H9 (cell line): ENCODE data around the gene BCAR1. TPM values are rescaled to one million over a fixed set of nuclear protein-coding genes. Genes with fewer than 3 reads are reported as not detected.

Source experiments
- DNase-seq: peaks from one replicate; pipeline ENCODE4 v3.0.0-alpha.2; 2017
- H2AFZ ChIP-seq: one replicate; pipeline ENCODE4 v1.6.1; 2013; ENCODE audit warnings: mild to moderate bottlenecking, low read length, control low read depth, moderate library complexity
- H2AK5ac ChIP-seq: 2 replicates; pipeline ENCODE4 v1.6.1; 2013; ENCODE audit warnings: low read length, control low read depth, mixed read lengths; ENCODE audit not compliant: insufficient read length
- H2BK120ac ChIP-seq: one replicate; pipeline ENCODE4 v1.6.1; 2013; ENCODE audit warnings: low read depth, mild to moderate bottlenecking, low read length, control low read depth, inconsistent platforms; ENCODE audit not compliant: poor library complexity, severe bottlenecking
- H2BK12ac ChIP-seq: 2 replicates; pipeline ENCODE4 v1.6.1; 2013; ENCODE audit warnings: low read length, control low read depth, mixed read lengths, low read depth; ENCODE audit not compliant: insufficient read length
- H2BK15ac ChIP-seq: 2 replicates; pipeline ENCODE4 v1.6.1; 2013; ENCODE audit warnings: low read depth, low read length, control low read depth
- H2BK20ac ChIP-seq: one replicate; pipeline ENCODE4 v1.6.1; 2013; ENCODE audit warnings: low read depth, mild to moderate bottlenecking, low read length, control low read depth, inconsistent platforms; ENCODE audit not compliant: poor library complexity, severe bottlenecking
- H2BK5ac ChIP-seq: 2 replicates; pipeline ENCODE4 v1.6.1; 2013; ENCODE audit warnings: low read length, control low read depth, mixed read lengths; ENCODE audit not compliant: insufficient read length
- H3K14ac ChIP-seq: 2 replicates; pipeline ENCODE4 v1.6.1; 2013; ENCODE audit warnings: low read length, control low read depth; ENCODE audit not compliant: insufficient read depth
- H3K18ac ChIP-seq: 2 replicates; pipeline ENCODE4 v1.6.1; 2013; ENCODE audit warnings: low read depth, mild to moderate bottlenecking, mixed read lengths, low read length, control low read depth; ENCODE audit not compliant: insufficient read length
- H3K23ac ChIP-seq: 2 replicates; pipeline ENCODE4 v1.6.1; 2013; ENCODE audit warnings: low read length, control low read depth, mixed read lengths, low read depth; ENCODE audit not compliant: insufficient read length
- H3K23me2 ChIP-seq: 2 replicates; pipeline ENCODE4 v1.6.1; 2013; ENCODE audit warnings: low read depth, mild to moderate bottlenecking, mixed read lengths, low read length, control low read depth; ENCODE audit not compliant: insufficient read length, poor library complexity, severe bottlenecking
- H3K27ac ChIP-seq: 2 replicates; pipeline ENCODE4 v1.5.1; 2013; ENCODE audit warnings: low read length, control low read depth, mixed read lengths, low read depth; ENCODE audit not compliant: insufficient read length
- H3K27me3 ChIP-seq: 2 replicates; pipeline ENCODE4 v1.6.1; 2013; ENCODE audit warnings: low read length, control low read depth, inconsistent platforms; ENCODE audit not compliant: insufficient read depth
- H3K4ac ChIP-seq: 2 replicates; pipeline ENCODE4 v1.6.1; 2013; ENCODE audit warnings: low read depth, mild to moderate bottlenecking, control low read depth, inconsistent platforms, low read length, moderate library complexity
- H3K4me1 ChIP-seq: 2 replicates; pipeline ENCODE4 v1.6.1; 2013; ENCODE audit warnings: low read length, control low read depth, inconsistent platforms; ENCODE audit not compliant: insufficient read depth
- H3K4me2 ChIP-seq: 2 replicates; pipeline ENCODE4 v1.6.1; 2013; ENCODE audit warnings: low read length, control low read depth, mixed read lengths; ENCODE audit not compliant: insufficient read length, insufficient read depth
- H3K56ac ChIP-seq: 2 replicates; pipeline ENCODE4 v1.6.1; 2013; ENCODE audit warnings: low read depth, mild to moderate bottlenecking, mixed read lengths, low read length, control low read depth; ENCODE audit not compliant: insufficient read length
- H3K79me1 ChIP-seq: 2 replicates; pipeline ENCODE4 v1.6.1; 2013; ENCODE audit warnings: low read depth, mild to moderate bottlenecking, moderate library complexity, low read length, control low read depth, inconsistent platforms; ENCODE audit not compliant: insufficient read depth, poor library complexity, severe bottlenecking
- H3K79me2 ChIP-seq: 2 replicates; pipeline ENCODE4 v1.6.1; 2013; ENCODE audit warnings: low read length, control low read depth, inconsistent platforms; ENCODE audit not compliant: insufficient read depth
- H3K9ac ChIP-seq: 2 replicates; pipeline ENCODE4 v1.6.1; 2013; ENCODE audit warnings: low read length, control low read depth, mixed read lengths; ENCODE audit not compliant: insufficient read length; ENCODE audit errors: extremely low read depth
- H3K9me3 ChIP-seq: one replicate; pipeline ENCODE4 v1.6.1; 2013; ENCODE audit warnings: low read depth, low read length, inconsistent platforms; ENCODE audit not compliant: control insufficient read depth
- H3T11ph ChIP-seq: one replicate; pipeline ENCODE4 v1.6.1; 2013; ENCODE audit warnings: mild to moderate bottlenecking, low read length, control low read depth, inconsistent platforms
- H4K20me1 ChIP-seq: one replicate; pipeline ENCODE4 v1.6.1; 2013; ENCODE audit not compliant: control insufficient read depth, insufficient read length, insufficient read depth
- H4K5ac ChIP-seq: 2 replicates; pipeline ENCODE4 v1.6.1; 2013; ENCODE audit warnings: low read depth, mild to moderate bottlenecking, mixed read lengths, low read length, control low read depth; ENCODE audit not compliant: insufficient read length
- H4K8ac ChIP-seq: replicated peaks from 2 replicates; pipeline ENCODE4 v1.6.1; 2013; ENCODE audit warnings: low read length, control low read depth, mixed read lengths, low read depth; ENCODE audit not compliant: insufficient read length
- H4K91ac ChIP-seq: 2 replicates; pipeline ENCODE4 v1.6.1; 2013; ENCODE audit warnings: low read depth, mild to moderate bottlenecking, moderate library complexity, mixed read lengths, low read length, control low read depth; ENCODE audit not compliant: insufficient read length
- H3K27ac Mint-ChIP-seq, 3 experiments: 2 replicates in 2 of 3; 3 replicates in 1 of 3; pipeline ENCODE4 v1.8.0; 2020 to 2021; ENCODE audit warnings: mixed read lengths in 3 of 3, mild to moderate bottlenecking in 1 of 3, moderate library complexity in 1 of 3
- H3K27me3 Mint-ChIP-seq: 2 replicates; pipeline ENCODE4 v1.8.0; 2021; ENCODE audit warnings: low read depth, mild to moderate bottlenecking, moderate library complexity, mixed read lengths
- H3K36me3 Mint-ChIP-seq, 3 experiments: 2 replicates in 2 of 3; 3 replicates in 1 of 3; pipeline ENCODE4 v1.8.0; 2020 to 2021; ENCODE audit warnings: low read depth in 3 of 3, mixed read lengths in 3 of 3; ENCODE audit not compliant: insufficient read depth in 1 of 3
- H3K4me1 Mint-ChIP-seq, 2 experiments: 2 replicates each; pipeline ENCODE4 v1.8.0; 2020; ENCODE audit warnings: mixed read lengths in 2 of 2
- H3K4me3 Mint-ChIP-seq, 2 experiments: 2 replicates in 1 of 2; 3 replicates in 1 of 2; pipeline ENCODE4 v1.8.0; 2020 to 2021; ENCODE audit warnings: mild to moderate bottlenecking in 2 of 2, mixed read lengths in 2 of 2, moderate library complexity in 1 of 2
- H3K9me3 Mint-ChIP-seq, 2 experiments: 2 replicates in 1 of 2; 3 replicates in 1 of 2; pipeline ENCODE4 v1.8.0; 2020; ENCODE audit warnings: mild to moderate bottlenecking in 2 of 2, mixed read lengths in 2 of 2, moderate library complexity in 1 of 2
- WGBS: extraction: QIAGEN DNeasy Blood & Tissue Kit; methylation state at CpG from one replicate; pipeline ENCODE4 v1.1.7; 2013; ENCODE audit warnings: missing lambda C conversion rate, low lambda C conversion rate, mixed read lengths; ENCODE audit not compliant: insufficient read length; ENCODE audit errors: extremely low coverage; 5-methylcytosine and 5-hydroxymethylcytosine counted together
- total RNA-seq: library from RNA; stranded (reverse); gene quantifications from 2 replicates; pipeline ENCODE4 v1.2.1, GENCODE V29; 2021
- TF ChIP-seq, protein P1 (sequence below): fragments of 200-600 bp; sonication (generic); conservative IDR thresholded peaks from 3 replicates; pipeline ENCODE4 v1.8.0; 2021; ENCODE audit warnings: antibody characterized with exemption, mild to moderate bottlenecking

Gene BCAR1
- total RNA-seq, 1 experiment from 2014 or later = 97.1 TPM

DNA sequence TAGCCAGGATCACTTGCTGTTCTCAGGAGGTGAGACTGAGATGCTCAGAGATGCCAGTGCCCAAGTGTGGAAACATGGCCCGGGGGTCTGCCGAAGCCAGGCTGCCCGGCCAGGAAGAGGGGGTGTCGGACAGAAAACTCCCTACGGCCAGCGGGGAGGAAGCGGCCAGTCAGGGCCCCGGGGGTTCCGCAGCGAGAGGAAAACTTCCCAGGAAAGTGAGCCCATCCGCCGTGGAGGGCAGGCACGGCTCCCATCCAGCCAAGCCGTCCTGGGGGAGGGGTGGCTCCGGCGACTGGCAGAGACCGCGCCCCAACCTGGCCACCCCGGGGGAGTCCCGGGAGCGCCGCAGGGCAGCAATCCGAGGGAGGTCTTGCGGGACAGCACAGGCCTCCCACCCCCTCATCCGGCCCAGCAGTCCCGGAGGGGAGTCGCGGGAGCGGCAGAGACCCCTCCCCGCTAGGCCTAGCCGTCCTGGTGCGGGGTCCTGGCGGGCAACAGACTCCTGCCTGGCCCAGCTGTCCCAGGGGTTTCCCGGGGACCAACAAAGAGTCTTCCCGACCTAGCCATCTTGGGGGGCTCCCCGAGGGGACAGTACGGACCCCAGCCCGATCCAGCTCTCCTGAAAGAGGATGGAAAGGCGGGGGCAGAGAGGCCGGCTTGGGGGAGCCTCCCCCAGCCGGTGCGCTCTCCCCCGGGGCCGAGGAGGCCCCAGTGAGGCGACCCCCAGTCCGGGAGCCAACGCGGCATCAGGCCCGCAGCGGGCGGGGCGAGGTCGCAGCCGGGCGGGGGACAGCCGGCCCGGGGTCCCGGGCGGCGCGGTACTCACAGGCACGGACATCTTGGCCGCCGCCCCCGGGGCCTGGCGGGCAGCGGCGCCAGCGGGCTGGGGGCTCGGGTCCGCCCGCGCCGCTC lies 13.8 kb upstream of the BCAR1 start:
- Histone ChIP-seq H3K56ac (no peak overlapping the region), H4K5ac (no peak overlapping the region), H4K20me1 (peaks cover 6% of the 10 kb centered on the region), H2AK5ac (no peak overlapping the region), H4K8ac (no peak overlapping the region), H3K4me2 (peak overlapping the region; percentile 70), H3K79me1 (peaks cover 10% of the 10 kb centered on the region), H3K4ac (no peak overlapping the region), H3K9me3 (no peaks in the 10 kb centered on the region), H2BK15ac (no peak overlapping the region), H3K23ac (no peak overlapping the region), H2BK12ac (no peak overlapping the region), H3K27ac (no peak overlapping the region), H4K91ac (no peak overlapping the region), H2AFZ (no peak overlapping the region), H3K18ac (peak overlapping the region; percentile 11), H3K79me2 (peaks cover 24% of the 10 kb centered on the region; the same call in 1 of the 2 replicates), H2BK120ac (no peak overlapping the region), H3K23me2 (peaks cover 13% of the 10 kb centered on the region), H3K4me1 (no peaks in the 10 kb centered on the region; the same call in 1 of the 2 replicates), H3K9ac (peak overlapping the region; percentile 69), H3K27me3 (no peaks in the 10 kb centered on the region), H2BK5ac (no peak overlapping the region), H3T11ph (no peak overlapping the region), H2BK20ac (no peak overlapping the region), H3K14ac (peak overlapping the region; percentile 82)
- no peak for DNase-seq
- WGBS = no CpG with 5 or more reads among the region's 74 CpGs
- H3K27me3 Mint-ChIP-seq = no peaks in the 10 kb centered on the region
- peaks cover 39 to 41% of the 10 kb centered on the region in 2 experiments for H3K4me1 Mint-ChIP-seq
- no peak overlapping the region for H3K27ac Mint-ChIP-seq
- peak overlapping the region; percentile 81 to 88 for H3K4me3 Mint-ChIP-seq
- TF ChIP-seq, protein P1, sequence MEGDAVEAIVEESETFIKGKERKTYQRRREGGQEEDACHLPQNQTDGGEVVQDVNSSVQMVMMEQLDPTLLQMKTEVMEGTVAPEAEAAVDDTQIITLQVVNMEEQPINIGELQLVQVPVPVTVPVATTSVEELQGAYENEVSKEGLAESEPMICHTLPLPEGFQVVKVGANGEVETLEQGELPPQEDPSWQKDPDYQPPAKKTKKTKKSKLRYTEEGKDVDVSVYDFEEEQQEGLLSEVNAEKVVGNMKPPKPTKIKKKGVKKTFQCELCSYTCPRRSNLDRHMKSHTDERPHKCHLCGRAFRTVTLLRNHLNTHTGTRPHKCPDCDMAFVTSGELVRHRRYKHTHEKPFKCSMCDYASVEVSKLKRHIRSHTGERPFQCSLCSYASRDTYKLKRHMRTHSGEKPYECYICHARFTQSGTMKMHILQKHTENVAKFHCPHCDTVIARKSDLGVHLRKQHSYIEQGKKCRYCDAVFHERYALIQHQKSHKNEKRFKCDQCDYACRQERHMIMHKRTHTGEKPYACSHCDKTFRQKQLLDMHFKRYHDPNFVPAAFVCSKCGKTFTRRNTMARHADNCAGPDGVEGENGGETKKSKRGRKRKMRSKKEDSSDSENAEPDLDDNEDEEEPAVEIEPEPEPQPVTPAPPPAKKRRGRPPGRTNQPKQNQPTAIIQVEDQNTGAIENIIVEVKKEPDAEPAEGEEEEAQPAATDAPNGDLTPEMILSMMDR = no peak
- no peaks in the 10 kb centered on the region for H3K9me3 Mint-ChIP-seq
- peaks cover 3 to 6% (median 5%) of the 10 kb centered on the region in 3 experiments; a peak in 4 of 7 replicates for H3K36me3 Mint-ChIP-seq
